Thoracic aorta (tissue), 2 donors: ENCODE measurements around the gene GRN. TPM values are rescaled to one million over a fixed set of nuclear protein-coding genes. Genes with fewer than 3 reads are reported as not detected.

Experiments used
- ATAC-seq: fragments of 150-250 bp; one replicate; pipeline ENCODE4 v1.8.0; 2017; ENCODE audit warnings: low read depth; ENCODE audit not compliant: insufficient number of reproducible peaks, low FRiP score
- DNase-seq: peaks from one replicate; pipeline ENCODE4 v3.0.0-alpha.2; 2020; ENCODE audit warnings: low spot score
- H3K27ac ChIP-seq, 2 donors: fragments of 200-600 bp; sonication (generic); 1 replicate in 1 of 2; 2 replicates in 1 of 2; pipeline ENCODE4 v1.5.1; 2016; ENCODE audit warnings: mild to moderate bottlenecking in 2 of 2, moderate library complexity in 2 of 2
- H3K27me3 ChIP-seq: fragments of 200-600 bp; sonication (generic); replicated peaks from 2 replicates; pipeline ENCODE4 v1.6.0; 2016; ENCODE audit warnings: mild to moderate bottlenecking; ENCODE audit not compliant: insufficient read depth
- H3K36me3 ChIP-seq: fragments of 200-600 bp; sonication (generic); one replicate; pipeline ENCODE4 v1.5.1; 2016
- H3K4me1 ChIP-seq, 2 donors: fragments of 200-600 bp; sonication (generic); 1 replicate in 1 of 2; 2 replicates in 1 of 2; pipeline versions ENCODE4 v1.5.1 to v1.6.0; 2016; ENCODE audit warnings: low read depth in 2 of 2, mild to moderate bottlenecking in 1 of 2; ENCODE audit not compliant: control insufficient read depth in 1 of 2
- H3K4me3 ChIP-seq: fragments of 200-600 bp; sonication (generic); 2 replicates; pipeline ENCODE4 v1.5.1; 2016; ENCODE audit warnings: mild to moderate bottlenecking
- H3K9me3 ChIP-seq: fragments of 200-600 bp; sonication (generic); 2 replicates; pipeline ENCODE4 v1.5.1; 2016
- total RNA-seq, 2 donors: library from RNA; depleted of rRNA; stranded (reverse); fragments of >200 nt; gene quantifications; one replicate each; pipeline versions ENCODE4 v1.1.0 to v1.2.3, GENCODE V29; 2016
- TF ChIP-seq, protein P1 (sequence below): fragments of 200-600 bp; sonication (generic); IDR thresholded peaks from one replicate; pipeline ENCODE4 v1.5.1; 2019; ENCODE audit warnings: antibody characterized with exemption

The GRN gene
- total RNA-seq = 100 to 1,000 TPM; 203 to 292 TPM

DNA sequence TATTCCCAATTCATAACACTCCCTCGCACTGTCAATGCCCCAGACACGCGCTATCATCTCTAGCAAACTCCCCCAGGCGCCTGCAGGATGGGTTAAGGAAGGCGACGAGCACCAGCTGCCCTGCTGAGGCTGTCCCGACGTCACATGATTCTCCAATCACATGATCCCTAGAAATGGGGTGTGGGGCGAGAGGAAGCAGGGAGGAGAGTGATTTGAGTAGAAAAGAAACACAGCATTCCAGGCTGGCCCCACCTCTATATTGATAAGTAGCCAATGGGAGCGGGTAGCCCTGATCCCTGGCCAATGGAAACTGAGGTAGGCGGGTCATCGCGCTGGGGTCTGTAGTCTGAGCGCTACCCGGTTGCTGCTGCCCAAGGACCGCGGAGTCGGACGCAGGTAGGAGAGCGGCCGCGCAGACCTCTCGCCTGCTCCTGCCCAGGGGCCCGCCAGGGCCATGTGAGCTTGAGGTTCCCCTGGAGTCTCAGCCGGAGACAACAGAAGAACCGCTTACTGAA, at the start of gene GRN:
Gene GRN (plus strand): TSS at position 364 of the 515 bp plus-strand sequence. CDS start 3,863 bp downstream, outside the sequence.
- TF ChIP-seq, protein P1, sequence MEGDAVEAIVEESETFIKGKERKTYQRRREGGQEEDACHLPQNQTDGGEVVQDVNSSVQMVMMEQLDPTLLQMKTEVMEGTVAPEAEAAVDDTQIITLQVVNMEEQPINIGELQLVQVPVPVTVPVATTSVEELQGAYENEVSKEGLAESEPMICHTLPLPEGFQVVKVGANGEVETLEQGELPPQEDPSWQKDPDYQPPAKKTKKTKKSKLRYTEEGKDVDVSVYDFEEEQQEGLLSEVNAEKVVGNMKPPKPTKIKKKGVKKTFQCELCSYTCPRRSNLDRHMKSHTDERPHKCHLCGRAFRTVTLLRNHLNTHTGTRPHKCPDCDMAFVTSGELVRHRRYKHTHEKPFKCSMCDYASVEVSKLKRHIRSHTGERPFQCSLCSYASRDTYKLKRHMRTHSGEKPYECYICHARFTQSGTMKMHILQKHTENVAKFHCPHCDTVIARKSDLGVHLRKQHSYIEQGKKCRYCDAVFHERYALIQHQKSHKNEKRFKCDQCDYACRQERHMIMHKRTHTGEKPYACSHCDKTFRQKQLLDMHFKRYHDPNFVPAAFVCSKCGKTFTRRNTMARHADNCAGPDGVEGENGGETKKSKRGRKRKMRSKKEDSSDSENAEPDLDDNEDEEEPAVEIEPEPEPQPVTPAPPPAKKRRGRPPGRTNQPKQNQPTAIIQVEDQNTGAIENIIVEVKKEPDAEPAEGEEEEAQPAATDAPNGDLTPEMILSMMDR = no peak
- Histone ChIP-seq H3K36me3 (peaks cover 4% of the 10 kb centered on the region), H3K4me3 (peak within 1 kb of the TSS; percentile 84), H3K9me3 (no peaks in the 10 kb centered on the region), H3K27me3 (no peaks in the 10 kb centered on the region), H3K4me1 (peaks cover 3 to 14% of the 10 kb centered on the region in 2 donors), H3K27ac (peak within 1 kb of the TSS; percentile 69 to 82)
- ATAC-seq = peak; percentile 99
- peak; percentile 93 for DNase-seq

DNA sequence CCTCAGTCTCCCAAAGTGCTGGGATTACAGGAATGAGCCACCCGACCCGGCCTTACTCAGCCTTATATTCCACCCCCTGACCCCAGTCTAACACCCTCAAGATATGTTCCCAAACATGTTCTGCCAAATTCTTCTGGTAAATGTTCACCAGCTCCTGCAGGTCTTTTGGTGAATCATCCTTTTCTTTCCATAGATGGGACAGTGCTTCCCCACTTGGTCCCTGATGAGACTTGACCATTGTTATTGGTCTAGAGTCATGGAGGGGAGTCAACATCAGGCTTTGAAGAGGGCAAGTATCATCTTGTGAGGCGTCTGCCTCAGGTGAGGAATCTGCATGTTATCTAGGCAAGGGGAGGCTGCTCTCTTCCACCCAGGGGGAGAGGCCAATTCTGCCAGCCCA, 47.1 kb upstream of the GRN start:
- H3K27ac ChIP-seq = no peak overlapping the region
- no peaks in the 10 kb centered on the region for H3K9me3 ChIP-seq
- DNase-seq (no peak), ATAC-seq (no peak)
- H3K4me1 ChIP-seq = no peaks in the 10 kb centered on the region
- TF ChIP-seq, protein P1 = no peak
- no peaks in the 10 kb centered on the region for H3K36me3 ChIP-seq
- H3K4me3 ChIP-seq = no peak overlapping the region
- no peaks in the 10 kb centered on the region for H3K27me3 ChIP-seq

GRCh38 chr17:44304651-44305050, 40.5 kb upstream of the GRN start:
- H3K4me1 ChIP-seq = peaks cover 7 to 16% of the 10 kb centered on the region in 2 donors
- no peaks in the 10 kb centered on the region for H3K9me3 ChIP-seq
- H3K4me3 ChIP-seq = no peak overlapping the region
- no peak for DNase-seq
- no peaks in the 10 kb centered on the region for H3K36me3 ChIP-seq
- TF ChIP-seq, protein P1 = no peak
- H3K27ac ChIP-seq = no peak overlapping the region
- no peak for ATAC-seq
- no peaks in the 10 kb centered on the region for H3K27me3 ChIP-seq

- Histone ChIP-seq H3K4me3 (peak overlapping the region; percentile 65), H3K4me1 (peaks cover 7 to 16% of the 10 kb centered on the region in 2 donors), H3K36me3 (no peaks in the 10 kb centered on the region), H3K9me3 (no peaks in the 10 kb centered on the region), H3K27ac (no peak overlapping the region), H3K27me3 (no peaks in the 10 kb centered on the region)
- DNase-seq (no peak), ATAC-seq (no peak)
- TF ChIP-seq, protein P1 = no peak
These were observed 37.5 kb upstream of the GRN start for GRCh38 chr17:44307387-44308186.

DNA sequence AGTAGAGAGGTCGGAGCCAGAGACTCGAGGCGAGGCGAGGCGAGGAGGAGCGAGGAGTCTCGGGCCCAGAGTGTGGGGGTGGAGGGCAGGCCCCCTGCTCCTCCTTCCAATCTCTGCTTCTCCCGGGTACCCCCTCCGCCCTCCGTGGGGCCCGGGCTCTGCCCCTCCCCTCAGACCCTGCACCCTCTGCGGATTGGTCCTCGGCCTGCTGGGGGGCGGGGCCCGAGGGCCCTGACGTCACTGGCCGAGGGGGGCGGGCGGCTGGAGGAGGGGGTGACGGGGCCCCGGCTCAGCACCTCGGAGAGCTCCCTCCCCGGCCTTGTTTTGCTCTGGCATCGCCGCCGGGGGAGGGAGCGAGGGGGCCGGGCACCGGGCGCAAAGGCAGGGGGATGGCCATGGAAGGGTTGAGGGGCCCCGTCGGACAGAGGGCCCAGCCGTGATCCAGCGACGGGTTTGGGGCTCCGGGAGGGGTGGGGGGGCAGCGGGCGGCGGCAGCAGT, 36.7 kb upstream of the GRN start, which contains the start of gene RUNDC3A:
Gene RUNDC3A (plus strand): TSS at position 282 of the 499 bp plus-strand sequence. CDS start 232 bp downstream, outside the sequence.
- ATAC-seq (peak; percentile 36), DNase-seq (peak; percentile 30)
- Histone ChIP-seq H3K9me3 (no peaks in the 10 kb centered on the region), H3K36me3 (no peaks in the 10 kb centered on the region), H3K27ac (no peak within 1 kb of the TSS), H3K4me1 (peaks cover 7 to 16% of the 10 kb centered on the region in 2 donors), H3K4me3 (peak within 1 kb of the TSS; percentile 65), H3K27me3 (no peaks in the 10 kb centered on the region)
- TF ChIP-seq, protein P1 = no peak
